A549 (cell line): Measurements from ENCODE around the gene RIC3.

Experiments used
- KDM1A ChIP-seq: fragments of 200-600 bp; sonication (generic); IDR thresholded peaks from 2 replicates; pipeline ENCODE4 v1.6.1; 2016; ENCODE audit warnings: low read depth, mild to moderate bottlenecking
- POLR2A ChIP-seq: IDR thresholded peaks from 2 replicates; pipeline ENCODE4 v1.6.1; 2012; ENCODE audit warnings: mild to moderate bottlenecking, low read length
- TF ChIP-seq, protein P1 (sequence below): fragments of >200 bp; sonication (Bioruptor Twin); formaldehyde crosslinking; IDR thresholded peaks from 3 replicates; pipeline ENCODE4 v1.6.1; 2016
- TF ChIP-seq, protein P2 (sequence below): fragments of >200 bp; sonication (Bioruptor Twin); formaldehyde crosslinking; IDR thresholded peaks from 3 replicates; pipeline ENCODE4 v1.5.1; 2016

GRCh38 chr11:8068605-8069221 is 100.1 kb downstream of the RIC3 start:
- TF ChIP-seq, protein P1, sequence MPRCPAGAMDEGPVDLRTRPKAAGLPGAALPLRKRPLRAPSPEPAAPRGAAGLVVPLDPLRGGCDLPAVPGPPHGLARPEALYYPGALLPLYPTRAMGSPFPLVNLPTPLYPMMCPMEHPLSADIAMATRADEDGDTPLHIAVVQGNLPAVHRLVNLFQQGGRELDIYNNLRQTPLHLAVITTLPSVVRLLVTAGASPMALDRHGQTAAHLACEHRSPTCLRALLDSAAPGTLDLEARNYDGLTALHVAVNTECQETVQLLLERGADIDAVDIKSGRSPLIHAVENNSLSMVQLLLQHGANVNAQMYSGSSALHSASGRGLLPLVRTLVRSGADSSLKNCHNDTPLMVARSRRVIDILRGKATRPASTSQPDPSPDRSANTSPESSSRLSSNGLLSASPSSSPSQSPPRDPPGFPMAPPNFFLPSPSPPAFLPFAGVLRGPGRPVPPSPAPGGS = no peak
- no peak for TF ChIP-seq POLR2A
- TF ChIP-seq KDM1A = no peak
- TF ChIP-seq, protein P2, sequence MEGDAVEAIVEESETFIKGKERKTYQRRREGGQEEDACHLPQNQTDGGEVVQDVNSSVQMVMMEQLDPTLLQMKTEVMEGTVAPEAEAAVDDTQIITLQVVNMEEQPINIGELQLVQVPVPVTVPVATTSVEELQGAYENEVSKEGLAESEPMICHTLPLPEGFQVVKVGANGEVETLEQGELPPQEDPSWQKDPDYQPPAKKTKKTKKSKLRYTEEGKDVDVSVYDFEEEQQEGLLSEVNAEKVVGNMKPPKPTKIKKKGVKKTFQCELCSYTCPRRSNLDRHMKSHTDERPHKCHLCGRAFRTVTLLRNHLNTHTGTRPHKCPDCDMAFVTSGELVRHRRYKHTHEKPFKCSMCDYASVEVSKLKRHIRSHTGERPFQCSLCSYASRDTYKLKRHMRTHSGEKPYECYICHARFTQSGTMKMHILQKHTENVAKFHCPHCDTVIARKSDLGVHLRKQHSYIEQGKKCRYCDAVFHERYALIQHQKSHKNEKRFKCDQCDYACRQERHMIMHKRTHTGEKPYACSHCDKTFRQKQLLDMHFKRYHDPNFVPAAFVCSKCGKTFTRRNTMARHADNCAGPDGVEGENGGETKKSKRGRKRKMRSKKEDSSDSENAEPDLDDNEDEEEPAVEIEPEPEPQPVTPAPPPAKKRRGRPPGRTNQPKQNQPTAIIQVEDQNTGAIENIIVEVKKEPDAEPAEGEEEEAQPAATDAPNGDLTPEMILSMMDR = no peak
